Fibroblast of skin of right quadriceps (primary cell): Measurements from ENCODE around the gene ZER1.
"Not testable (repeated sequence)": the region's sequence is repeated elsewhere in the genome, so short reads cannot be mapped to it uniquely, and the experiment has no call there.

Experiments used
- DNase-seq: peaks from one replicate; pipeline ENCODE4 v3.0.0-alpha.2; 2013

Gene ZER1

GRCh38 chr9:128771745-128772519, at the start of gene ZER1:
Gene ZER1, minus strand, starts transcription at chr9:128771927. Its CDS starts 16,362 bp downstream, at chr9:128755565.
- DNase-seq, result peak; percentile 88

GRCh38 chr9:128820665-128821583, 49.2 kb upstream of the ZER1 start:
- no peak for DNase-seq

GRCh38 chr9:128819716-128820664, 48.3 kb upstream of the ZER1 start:
- peak; percentile 55 for DNase-seq

- DNase-seq, result peak; percentile 9
Observed at GRCh38 chr9:128818839-128819715, 47.4 kb upstream of the ZER1 start.

GRCh38 chr9:128818099-128818838, 46.5 kb upstream of the ZER1 start, which contains the start of gene ENDOG:
Gene ENDOG, plus strand, starts transcription at chr9:128818500. Its CDS starts 185 bp downstream, at chr9:128818685.
- DNase-seq, result peak; percentile 96

GRCh38 chr9:128810873-128811272, 39.1 kb upstream of the ZER1 start:
- DNase-seq, result no peak

GRCh38 chr9:128809831-128810230, 38.1 kb upstream of the ZER1 start:
- no peak for DNase-seq

- no peak for DNase-seq
Observed at GRCh38 chr9:128809036-128809599, 37.4 kb upstream of the ZER1 start.

- no peak for DNase-seq
Observed at GRCh38 chr9:128808543-128808942, 36.8 kb upstream of the ZER1 start.

GRCh38 chr9:128807827-128808226, 36.1 kb upstream of the ZER1 start:
- no peak for DNase-seq

- no peak for DNase-seq
Observed at GRCh38 chr9:128805661-128806060, 33.9 kb upstream of the ZER1 start.

- no peak for DNase-seq
Observed at GRCh38 chr9:128802482-128802881, 30.8 kb upstream of the ZER1 start.

- no peak for DNase-seq
Observed at GRCh38 chr9:128800061-128800460, 28.3 kb upstream of the ZER1 start.

- DNase-seq, result no peak
Observed at GRCh38 chr9:128798896-128799295, 27.2 kb upstream of the ZER1 start.

GRCh38 chr9:128794961-128795360, 23.2 kb upstream of the ZER1 start:
- DNase-seq, result not testable (repeated sequence)

- DNase-seq, result no peak
Observed at GRCh38 chr9:128792978-128793686, 21.4 kb upstream of the ZER1 start.

- no peak for DNase-seq
Observed at GRCh38 chr9:128792134-128792533, 20.4 kb upstream of the ZER1 start.

- DNase-seq, result no peak
Observed at GRCh38 chr9:128790536-128790935, 18.8 kb upstream of the ZER1 start.

- DNase-seq, result no peak
Observed at GRCh38 chr9:128788445-128788844, 16.7 kb upstream of the ZER1 start.

- DNase-seq, result no peak
Observed at GRCh38 chr9:128787659-128788058, 15.9 kb upstream of the ZER1 start.
